CD14-positive monocyte (primary cell): Measurements from ENCODE around the gene AGAP1. TPM values are rescaled to one million over a fixed set of nuclear protein-coding genes. Genes with fewer than 3 reads are reported as not detected.

ENCODE experiments used
- DNase-seq, 3 donors: peaks; one replicate each; pipeline ENCODE4 v3.0.0-alpha.2; 2011 to 2022
- H2AFZ ChIP-seq: 2 replicates; pipeline ENCODE4 v1.6.0; 2012; ENCODE audit warnings: mild to moderate bottlenecking, low read depth, low read length, inconsistent platforms; ENCODE audit not compliant: insufficient read depth, poor library complexity, severe bottlenecking
- H3K27ac ChIP-seq, 2 donors: 1 replicate in 1 of 2; 2 replicates in 1 of 2; pipeline ENCODE4 v1.5.1; 2012 to 2013; ENCODE audit warnings: low read length in 2 of 2, control low read depth in 1 of 2, inconsistent platforms in 1 of 2, low read depth in 1 of 2, mild to moderate bottlenecking in 1 of 2
- H3K27me3 ChIP-seq, 2 donors: one replicate each; pipeline versions ENCODE4 v1.6.0 to v1.6.1; 2011 to 2013; ENCODE audit warnings: low read length in 2 of 2; ENCODE audit not compliant: control insufficient read depth in 2 of 2, insufficient read depth in 2 of 2
- H3K36me3 ChIP-seq, 2 donors: replicated peaks in 1 of 2; 1 replicate in 1 of 2; 2 replicates in 1 of 2; pipeline versions ENCODE4 v1.5.1 to v1.6.1; 2012 to 2013; ENCODE audit warnings: low read length in 2 of 2, control low read depth in 1 of 2, inconsistent platforms in 1 of 2, mild to moderate bottlenecking in 1 of 2; ENCODE audit not compliant: insufficient read depth in 2 of 2, control insufficient read depth in 1 of 2
- H3K4me1 ChIP-seq, 2 donors: 1 replicate in 1 of 2; 2 replicates in 1 of 2; pipeline versions ENCODE4 v1.5.1 to v1.6.1; 2012 to 2013; ENCODE audit warnings: low read length in 2 of 2, control low read depth in 1 of 2, inconsistent platforms in 1 of 2, mild to moderate bottlenecking in 1 of 2, moderate library complexity in 1 of 2; ENCODE audit not compliant: insufficient read depth in 2 of 2, control insufficient read depth in 1 of 2
- H3K4me2 ChIP-seq: replicated peaks from 2 replicates; pipeline ENCODE3; 2012; ENCODE audit warnings: low read length, moderate library complexity, mild to moderate bottlenecking; ENCODE audit not compliant: poor library complexity, severe bottlenecking; ENCODE audit errors: extremely low read depth
- H3K4me3 ChIP-seq, 3 experiments: fragments of 200-600 bp in 1 of 3; sonication (generic) in 1 of 3; replicated peaks in 1 of 3; 1 replicate in 2 of 3; 2 replicates in 1 of 3; pipeline ENCODE4 v1.5.1; 2011 to 2013; ENCODE audit warnings: low read length in 3 of 3, mild to moderate bottlenecking in 3 of 3, control low read depth in 2 of 3, low read depth in 2 of 3, inconsistent platforms in 1 of 3, moderate library complexity in 1 of 3
- H3K79me2 ChIP-seq: 2 replicates; pipeline ENCODE4 v1.6.0; 2012; ENCODE audit warnings: mild to moderate bottlenecking, control low read depth, inconsistent platforms, low read length, moderate library complexity; ENCODE audit not compliant: insufficient read depth
- H3K9ac ChIP-seq: 2 replicates; pipeline ENCODE4 v1.6.0; 2017; ENCODE audit warnings: low read length, mild to moderate bottlenecking; ENCODE audit not compliant: insufficient read depth, poor library complexity, severe bottlenecking
- H3K9me3 ChIP-seq, 2 donors: replicated peaks in 1 of 2; 1 replicate in 1 of 2; 2 replicates in 1 of 2; pipeline versions ENCODE4 v1.5.1 to v1.6.1; 2012 to 2013; ENCODE audit warnings: low read length in 2 of 2, control low read depth in 1 of 2; ENCODE audit not compliant: control insufficient read depth in 1 of 2, insufficient read depth in 1 of 2
- H4K20me1 ChIP-seq: 2 replicates; pipeline ENCODE4 v1.6.0; 2012; ENCODE audit warnings: mild to moderate bottlenecking, low read length, control low read depth, moderate library complexity; ENCODE audit not compliant: insufficient read depth
- H3K27ac Mint-ChIP-seq, 7 donors: one replicate each; pipeline ENCODE4 v1.8.0; 2020; ENCODE audit warnings: mild to moderate bottlenecking in 7 of 7, mixed read lengths in 7 of 7, moderate library complexity in 6 of 7, inconsistent platforms in 2 of 7
- H3K27me3 Mint-ChIP-seq, 3 donors: one replicate each; pipeline ENCODE4 v1.8.0; 2021 to 2022; ENCODE audit warnings: low read depth in 3 of 3, mild to moderate bottlenecking in 3 of 3, mixed read lengths in 3 of 3, moderate library complexity in 3 of 3, inconsistent platforms in 1 of 3
- H3K36me3 Mint-ChIP-seq, 2 donors: one replicate each; pipeline ENCODE4 v1.8.0; 2020; ENCODE audit warnings: mixed read lengths in 2 of 2, inconsistent platforms in 1 of 2, mild to moderate bottlenecking in 1 of 2
- H3K4me1 Mint-ChIP-seq: one replicate; pipeline ENCODE4 v1.8.0; 2020; ENCODE audit warnings: mild to moderate bottlenecking, mixed read lengths
- H3K4me3 Mint-ChIP-seq, 2 donors: one replicate each; pipeline ENCODE4 v1.8.0; 2020; ENCODE audit warnings: mild to moderate bottlenecking in 2 of 2, mixed read lengths in 2 of 2, moderate library complexity in 1 of 2
- H3K9me3 Mint-ChIP-seq, 7 donors: one replicate each; pipeline ENCODE4 v1.8.0; 2020 to 2022; ENCODE audit warnings: mixed read lengths in 7 of 7, mild to moderate bottlenecking in 6 of 7, moderate library complexity in 6 of 7, inconsistent platforms in 2 of 7
- WGBS: methylation state at CpG from one replicate; pipeline ENCODE4 v1.1.5; 2013; ENCODE audit warnings: missing lambda C conversion rate; ENCODE audit not compliant: insufficient coverage; 5-methylcytosine and 5-hydroxymethylcytosine counted together
- intact Hi-C, 2 donors: fragments of 100-400 bp; cut with micrococcal nuclease; formaldehyde crosslinking; loops; one replicate each; pipeline versions ENCODE4 v1.15.0 to v1.15.1; 2023
- polyA plus RNA-seq, 3 donors: library from polyadenylated mRNA; depleted of rRNA in 1 of 3; unstranded in 2 of 3; stranded (reverse) in 1 of 3; fragments of 300-500 nt in 2 of 3; fragments of >200 nt in 1 of 3; fragmentation: Illumina TruSeq in 2 of 3; gene quantifications; 1 replicate in 2 of 3; 2 replicates in 1 of 3; pipeline ENCODE4 v1.2.3, GENCODE V29; 2012 to 2021
- TF ChIP-seq, protein P1 (sequence below): fragments of 200-600 bp; IDR thresholded peaks from one replicate; pipeline ENCODE4 v1.8.0; 2022; ENCODE audit warnings: antibody characterized with exemption, mild to moderate bottlenecking

AGAP1 gene
- polyA plus RNA-seq, 3 donors, result 0.12 TPM; not detected in 2

DNA sequence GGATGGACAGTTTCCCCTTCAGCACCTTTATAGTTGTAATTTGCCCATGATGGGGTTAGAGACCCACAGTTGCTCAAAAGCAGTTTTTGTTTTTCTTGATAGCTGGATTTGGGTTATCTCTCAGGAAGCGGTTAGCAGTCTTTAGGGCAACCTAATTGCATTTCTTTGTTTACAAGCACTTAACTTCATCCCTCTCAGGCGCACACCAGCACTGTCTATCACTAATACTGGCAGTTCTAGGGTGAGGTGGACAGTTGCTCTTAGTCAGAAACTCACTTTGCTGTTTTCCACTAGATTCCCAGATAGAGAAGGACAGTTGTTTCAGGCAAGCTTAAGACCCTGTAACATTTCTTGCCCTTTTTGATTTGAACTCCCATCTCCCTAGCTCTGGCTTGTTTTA is 146.0 kb downstream of the AGAP1 start:
- Mint-ChIP-seq H3K4me3 (no peak overlapping the region), H3K4me1 (no peaks in the 10 kb centered on the region), H3K27ac (no peak overlapping the region), H3K27me3 (peaks cover 10 to 16% (median 13%) of the 10 kb centered on the region in 3 donors), H3K36me3 (no peaks in the 10 kb centered on the region), H3K9me3 (peaks cover 0 to 1% (median 0%) of the 10 kb centered on the region in 7 donors)
- TF ChIP-seq, protein P1, sequence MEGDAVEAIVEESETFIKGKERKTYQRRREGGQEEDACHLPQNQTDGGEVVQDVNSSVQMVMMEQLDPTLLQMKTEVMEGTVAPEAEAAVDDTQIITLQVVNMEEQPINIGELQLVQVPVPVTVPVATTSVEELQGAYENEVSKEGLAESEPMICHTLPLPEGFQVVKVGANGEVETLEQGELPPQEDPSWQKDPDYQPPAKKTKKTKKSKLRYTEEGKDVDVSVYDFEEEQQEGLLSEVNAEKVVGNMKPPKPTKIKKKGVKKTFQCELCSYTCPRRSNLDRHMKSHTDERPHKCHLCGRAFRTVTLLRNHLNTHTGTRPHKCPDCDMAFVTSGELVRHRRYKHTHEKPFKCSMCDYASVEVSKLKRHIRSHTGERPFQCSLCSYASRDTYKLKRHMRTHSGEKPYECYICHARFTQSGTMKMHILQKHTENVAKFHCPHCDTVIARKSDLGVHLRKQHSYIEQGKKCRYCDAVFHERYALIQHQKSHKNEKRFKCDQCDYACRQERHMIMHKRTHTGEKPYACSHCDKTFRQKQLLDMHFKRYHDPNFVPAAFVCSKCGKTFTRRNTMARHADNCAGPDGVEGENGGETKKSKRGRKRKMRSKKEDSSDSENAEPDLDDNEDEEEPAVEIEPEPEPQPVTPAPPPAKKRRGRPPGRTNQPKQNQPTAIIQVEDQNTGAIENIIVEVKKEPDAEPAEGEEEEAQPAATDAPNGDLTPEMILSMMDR, result no peak
- H3K9ac ChIP-seq, result no peak overlapping the region
- no CpG with 5 or more reads among the region's 2 CpGs for WGBS
- intact Hi-C loops, result no loop called here
- no peak overlapping the region for H3K4me3 ChIP-seq
- no peaks in the 10 kb centered on the region for H4K20me1 ChIP-seq
- no peak overlapping the region for H3K27ac ChIP-seq
- no peak for DNase-seq
- no peak overlapping the region for H2AFZ ChIP-seq
- no peak overlapping the region for H3K4me2 ChIP-seq
- H3K9me3 ChIP-seq, result no peaks in the 10 kb centered on the region
- H3K4me1 ChIP-seq, result no peaks in the 10 kb centered on the region
- H3K79me2 ChIP-seq, result no peaks in the 10 kb centered on the region
- peaks cover 0 to 9% of the 10 kb centered on the region in 2 donors for H3K27me3 ChIP-seq
- H3K36me3 ChIP-seq, result no peaks in the 10 kb centered on the region

DNA sequence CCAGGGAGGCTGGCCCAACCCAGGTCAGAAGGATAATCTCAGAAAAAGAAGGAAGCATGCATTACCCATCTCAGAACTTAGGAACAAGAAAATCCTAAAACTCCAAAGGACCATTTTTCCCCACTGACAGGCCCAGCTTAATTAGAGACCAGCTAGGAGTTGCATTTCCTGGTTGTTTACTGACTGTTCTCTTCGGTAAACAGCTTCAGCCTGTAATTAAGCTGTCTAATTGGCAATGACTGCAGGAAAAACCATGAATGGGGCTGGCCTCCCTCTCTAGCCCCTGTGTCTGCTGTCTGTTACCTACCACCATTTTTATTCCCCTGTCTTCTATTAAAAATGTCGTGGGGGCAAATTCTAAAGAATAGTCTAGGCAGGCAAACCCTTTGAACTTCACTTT is 146.5 kb downstream of the AGAP1 start:
- H3K36me3 ChIP-seq, result no peaks in the 10 kb centered on the region
- H3K4me3 Mint-ChIP-seq, result no peak overlapping the region
- H3K27ac Mint-ChIP-seq, result no peak overlapping the region
- H3K36me3 Mint-ChIP-seq, result no peaks in the 10 kb centered on the region
- DNase-seq, result no peak
- H2AFZ ChIP-seq, result no peak overlapping the region
- H3K4me3 ChIP-seq, result no peak overlapping the region
- no peaks in the 10 kb centered on the region for H3K4me1 Mint-ChIP-seq
- TF ChIP-seq, protein P1, result no peak
- H3K4me2 ChIP-seq, result no peak overlapping the region
- no peaks in the 10 kb centered on the region for H3K79me2 ChIP-seq
- H4K20me1 ChIP-seq, result no peaks in the 10 kb centered on the region
- no peak overlapping the region for H3K27ac ChIP-seq
- peaks cover 0 to 9% of the 10 kb centered on the region in 2 donors for H3K27me3 ChIP-seq
- H3K27me3 Mint-ChIP-seq, result peaks cover 10 to 16% (median 13%) of the 10 kb centered on the region in 3 donors
- peaks cover 0 to 1% (median 0%) of the 10 kb centered on the region in 7 donors for H3K9me3 Mint-ChIP-seq
- H3K4me1 ChIP-seq, result no peaks in the 10 kb centered on the region
- H3K9me3 ChIP-seq, result no peaks in the 10 kb centered on the region
- H3K9ac ChIP-seq, result no peak overlapping the region
- intact Hi-C loops, result no loop called here
- WGBS, result 57% methylated on average over 1 of the region's 2 CpGs
